Colonic mucosa (tissue), 4 donors: ENCODE results near the gene TMPRSS6. TPM values are rescaled to one million over a fixed set of nuclear protein-coding genes. Genes with fewer than 3 reads are reported as not detected.

Experiments used
- DNase-seq: peaks from one replicate; pipeline ENCODE4 v3.0.0-alpha.2; 2020
- H3K27ac ChIP-seq: fragments of 200-600 bp; one replicate; pipeline ENCODE4 v1.8.0; 2021
- H3K27me3 ChIP-seq: fragments of 200-600 bp; one replicate; pipeline ENCODE4 v1.8.0; 2021
- H3K36me3 ChIP-seq: fragments of 200-600 bp; one replicate; pipeline ENCODE4 v1.8.0; 2021
- H3K4me1 ChIP-seq: fragments of 200-600 bp; one replicate; pipeline ENCODE4 v1.8.0; 2021; ENCODE audit warnings: mild to moderate bottlenecking
- H3K4me3 ChIP-seq: fragments of 200-600 bp; one replicate; pipeline ENCODE4 v1.8.0; 2021
- H3K9ac ChIP-seq, 2 donors: one replicate each; pipeline ENCODE4 v1.7.0; 2013; ENCODE audit warnings: control low read depth in 2 of 2, low read depth in 2 of 2, low read length in 2 of 2
- H3K9me3 ChIP-seq: fragments of 200-600 bp; one replicate; pipeline ENCODE4 v1.8.0; 2021
- CTCF ChIP-seq: fragments of 200-600 bp; IDR thresholded peaks from one replicate; pipeline ENCODE4 v1.8.0; 2022; ENCODE audit warnings: antibody characterized with exemption, mild to moderate bottlenecking
- intact Hi-C: fragments of 100-400 bp; cut with DNase I; formaldehyde crosslinking; loops from one replicate; pipeline ENCODE4 v1.14.1; 2022
- total RNA-seq, 2 donors: library from RNA; stranded (reverse); fragmentation: NEBNext Ultra II Directional in 1 of 2; extraction: Animal tissue kit (Norgen Biotek cat#: 25700) in 1 of 2; gene quantifications; one replicate each; pipeline ENCODE4 v1.2.1, GENCODE V29; 2021
- donor health status: healthy.
- donor health status: DM: no; HTN: no; CAD: no.
- donor health status: DM: no; HTN: no; CAD: no.

Gene TMPRSS6
- total RNA-seq, 2 donors from 2014 or later = 0.10 to 1.5 TPM

GRCh38 chr22:37080438-37080837, 29.1 kb downstream of the TMPRSS6 start:
- intact Hi-C loops = no loop called here
- DNase-seq = no peak
- Histone ChIP-seq H3K27ac (no peak overlapping the region), H3K27me3 (no peaks in the 10 kb centered on the region), H3K9me3 (no peaks in the 10 kb centered on the region), H3K4me3 (no peak overlapping the region), H3K4me1 (no peaks in the 10 kb centered on the region), H3K36me3 (no peaks in the 10 kb centered on the region), H3K9ac (no peak overlapping the region)
- no peak for TF ChIP-seq CTCF

- intact Hi-C loops = loop anchor here (5.0 kb wide), 2 partner anchors 88 to 118 kb away; no protein-coding TSS in a partner anchor
- no peaks in the 10 kb centered on the region for H3K4me1 ChIP-seq
- H3K27me3 ChIP-seq = no peaks in the 10 kb centered on the region
- no peak for DNase-seq
- H3K9ac ChIP-seq = no peak overlapping the region
- H3K9me3 ChIP-seq = no peaks in the 10 kb centered on the region
- H3K36me3 ChIP-seq = no peaks in the 10 kb centered on the region
- no peak overlapping the region for H3K4me3 ChIP-seq
- no peak overlapping the region for H3K27ac ChIP-seq
- no peak for TF ChIP-seq CTCF
Measured at GRCh38 chr22:37079668-37080171, 29.8 kb downstream of the TMPRSS6 start.

- Histone ChIP-seq H3K4me1 (no peaks in the 10 kb centered on the region), H3K4me3 (no peak overlapping the region), H3K9ac (no peak overlapping the region), H3K27me3 (no peaks in the 10 kb centered on the region), H3K36me3 (no peaks in the 10 kb centered on the region), H3K27ac (no peak overlapping the region), H3K9me3 (no peaks in the 10 kb centered on the region)
- no peak for TF ChIP-seq CTCF
- intact Hi-C loops = loop anchor here (5.0 kb wide), 2 partner anchors 88 to 118 kb away; no protein-coding TSS in a partner anchor
- DNase-seq = no peak
Measured at GRCh38 chr22:37079158-37079557, 30.4 kb downstream of the TMPRSS6 start.

GRCh38 chr22:37077802-37078448, 31.6 kb downstream of the TMPRSS6 start:
- no peaks in the 10 kb centered on the region for H3K4me1 ChIP-seq
- intact Hi-C loops = loop anchor here (5.0 kb wide), 2 partner anchors 89 to 119 kb away; no protein-coding TSS in a partner anchor

GRCh38 chr22:37075822-37076433, 33.6 kb downstream of the TMPRSS6 start:
- H3K9me3 ChIP-seq = no peaks in the 10 kb centered on the region
- DNase-seq = no peak
- no peaks in the 10 kb centered on the region for H3K27me3 ChIP-seq
- H3K36me3 ChIP-seq = no peaks in the 10 kb centered on the region
- H3K9ac ChIP-seq = no peak overlapping the region
- H3K4me3 ChIP-seq = no peak overlapping the region
- H3K27ac ChIP-seq = no peak overlapping the region
- H3K4me1 ChIP-seq = no peaks in the 10 kb centered on the region
- TF ChIP-seq CTCF = no peak
- intact Hi-C loops = loop anchor here (5.0 kb wide), 2 partner anchors 91 to 121 kb away; no protein-coding TSS in a partner anchor

More at GRCh38 chr22:37077802-37078448, 31.6 kb downstream of the TMPRSS6 start:
- peak; percentile 73 for DNase-seq
- Histone ChIP-seq H3K9ac (no peak overlapping the region), H3K9me3 (no peaks in the 10 kb centered on the region), H3K27ac (no peak overlapping the region), H3K4me3 (no peak overlapping the region), H3K27me3 (no peaks in the 10 kb centered on the region), H3K36me3 (no peaks in the 10 kb centered on the region)
- TF ChIP-seq CTCF = peak; percentile 98
